Memory B cell (primary cell): ENCODE data around the gene MOB3C.

Experiments
- ATAC-seq: fragments of 150-1000 bp; cut with Tn5 transposase; 2 replicates; pipeline ENCODE4 v1.10.0; 2021; ENCODE audit warnings: low read depth, mild to moderate bottlenecking, moderate library complexity
- DNase-seq, 2 donors: peaks; one replicate each; pipeline ENCODE4 v3.0.0; 2022; ENCODE audit warnings: low spot score in 2 of 2
- H3K27ac Mint-ChIP-seq: one replicate; pipeline ENCODE4 v1.8.0; 2022; ENCODE audit warnings: mild to moderate bottlenecking, moderate library complexity, mixed read lengths
- H3K27me3 Mint-ChIP-seq: one replicate; pipeline ENCODE4 v1.8.0; 2022; ENCODE audit warnings: mixed read lengths
- H3K36me3 Mint-ChIP-seq: one replicate; pipeline ENCODE4 v1.8.0; 2022; ENCODE audit warnings: mild to moderate bottlenecking, mixed read lengths
- H3K4me1 Mint-ChIP-seq: one replicate; pipeline ENCODE4 v1.8.0; 2022; ENCODE audit warnings: mixed read lengths
- H3K4me3 Mint-ChIP-seq: one replicate; pipeline ENCODE4 v1.8.0; 2022; ENCODE audit warnings: mild to moderate bottlenecking, moderate library complexity, mixed read lengths
- H3K9me3 Mint-ChIP-seq: one replicate; pipeline ENCODE4 v1.8.0; 2022; ENCODE audit warnings: mixed read lengths

MOB3C gene

DNA sequence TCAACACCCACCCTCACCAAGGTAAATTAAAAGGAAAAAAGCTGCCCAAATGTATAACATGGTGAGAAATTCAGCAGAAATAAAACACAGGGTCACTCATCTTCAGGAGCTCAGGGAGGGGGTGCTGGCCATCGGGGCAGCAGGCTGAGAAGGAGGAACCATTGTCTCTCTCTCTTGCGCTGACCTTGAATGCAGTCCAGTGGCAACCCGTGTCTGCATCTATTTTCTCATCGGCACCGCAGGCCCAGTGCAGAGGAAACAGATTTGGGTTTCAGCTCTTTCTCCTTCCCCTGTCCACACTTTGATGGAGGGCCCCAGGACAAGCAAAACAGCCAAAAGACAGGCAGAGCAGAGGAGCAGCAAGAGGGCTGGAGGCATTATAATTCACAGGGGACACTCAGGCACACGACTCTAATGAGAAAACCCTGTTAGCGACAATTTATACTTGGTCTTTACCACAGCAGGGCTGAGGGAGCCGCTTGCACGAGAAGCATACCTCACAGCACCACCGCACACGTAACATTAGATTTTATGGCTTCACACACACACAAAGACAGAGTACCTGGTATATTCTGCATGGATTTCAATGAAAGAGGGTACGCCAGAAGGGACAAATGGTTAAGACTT is 31.2 kb downstream of the MOB3C start:
- DNase-seq: no peak
- no peak overlapping the region for H3K27ac Mint-ChIP-seq
- ATAC-seq: no peak
- H3K27me3 Mint-ChIP-seq: no peaks in the 10 kb centered on the region
- H3K36me3 Mint-ChIP-seq: peaks cover 40% of the 10 kb centered on the region
- H3K4me1 Mint-ChIP-seq: peaks cover 3% of the 10 kb centered on the region
- H3K9me3 Mint-ChIP-seq: peaks cover 3% of the 10 kb centered on the region
- H3K4me3 Mint-ChIP-seq: no peak overlapping the region

DNA sequence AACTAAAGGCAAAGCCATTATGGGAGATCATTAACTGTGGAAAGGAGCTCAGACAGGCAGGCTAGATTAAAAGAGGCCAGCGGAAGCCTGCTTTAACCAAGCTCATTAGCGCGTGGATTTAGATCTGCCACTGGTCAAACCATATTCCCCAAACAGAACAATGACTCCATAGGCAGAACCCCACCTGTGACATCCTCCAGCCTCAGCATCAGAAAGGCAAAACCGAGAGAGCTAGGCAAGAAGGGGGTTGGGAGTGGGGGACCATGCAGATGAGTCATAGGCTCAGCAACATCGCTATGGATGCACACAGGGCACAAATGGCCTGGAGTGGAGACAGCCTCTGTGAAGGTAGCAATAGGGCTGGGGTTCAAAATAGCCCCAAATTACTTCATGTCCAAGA is 33.1 kb downstream of the MOB3C start:
- Mint-ChIP-seq H3K9me3 (no peaks in the 10 kb centered on the region), H3K27ac (no peak overlapping the region), H3K27me3 (no peaks in the 10 kb centered on the region), H3K4me1 (peaks cover 3% of the 10 kb centered on the region), H3K36me3 (peaks cover 33% of the 10 kb centered on the region), H3K4me3 (no peak overlapping the region)
- DNase-seq (no peak), ATAC-seq (no peak)

DNA sequence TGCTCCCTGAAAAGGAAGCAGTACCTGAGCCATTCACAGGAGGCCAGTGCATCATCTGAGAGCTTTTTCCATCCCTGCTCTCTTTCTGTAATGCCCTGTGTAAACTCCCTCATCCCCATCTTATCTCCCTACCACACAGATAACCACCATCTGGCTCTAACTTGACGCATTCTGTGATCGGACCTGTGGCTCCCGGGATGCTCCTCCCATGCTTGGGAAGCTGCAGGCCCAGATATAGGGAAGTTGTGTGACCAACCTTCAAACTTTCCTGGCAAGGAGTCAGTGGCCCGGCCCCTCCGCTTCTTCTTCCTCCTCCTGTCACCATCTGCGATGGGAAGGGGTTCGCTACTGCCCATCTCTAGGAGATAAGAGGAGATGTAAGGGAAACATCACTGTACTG is 33.6 kb downstream of the MOB3C start:
- Mint-ChIP-seq H3K36me3 (peaks cover 37% of the 10 kb centered on the region), H3K4me1 (peaks cover 3% of the 10 kb centered on the region), H3K27me3 (no peaks in the 10 kb centered on the region), H3K27ac (no peak overlapping the region), H3K4me3 (no peak overlapping the region), H3K9me3 (no peaks in the 10 kb centered on the region)
- ATAC-seq: no peak
- DNase-seq: no peak

DNA sequence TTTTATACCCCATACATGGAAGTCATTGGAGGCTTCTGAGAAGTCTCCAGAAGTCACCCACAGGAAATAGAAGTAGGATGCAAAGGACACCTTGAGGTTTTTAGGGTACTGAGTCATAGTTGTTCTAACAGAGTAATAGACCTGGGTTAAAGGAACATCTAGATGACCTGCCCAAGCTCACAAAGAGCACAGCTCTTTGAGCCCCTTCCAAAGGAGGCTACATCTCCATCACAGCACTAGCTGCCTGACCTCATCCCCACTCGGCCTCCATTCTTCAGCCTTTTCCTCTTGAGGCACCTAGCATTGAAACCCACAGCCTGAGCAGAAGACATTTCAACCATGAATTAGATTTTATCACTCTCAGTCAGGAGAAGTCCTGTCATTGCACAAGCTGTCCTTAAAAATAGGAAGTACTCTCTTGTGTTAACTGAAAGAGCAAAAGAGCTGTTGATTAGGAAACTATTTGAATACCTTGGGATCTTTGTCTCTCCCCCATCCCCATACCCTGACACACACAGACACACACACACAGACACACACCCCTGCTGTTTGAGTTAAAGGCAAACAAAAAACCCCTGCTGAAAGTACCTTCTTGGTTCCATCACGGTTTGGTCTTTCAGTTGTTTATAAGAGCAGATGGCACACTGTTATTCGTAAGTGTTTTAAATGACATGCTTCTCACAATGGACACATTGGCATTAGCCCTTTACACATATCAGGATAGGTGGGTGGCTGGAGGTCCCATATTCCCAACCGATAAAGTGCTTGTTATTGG is 34.7 kb downstream of the MOB3C start:
- no peak overlapping the region for H3K27ac Mint-ChIP-seq
- no peaks in the 10 kb centered on the region for H3K9me3 Mint-ChIP-seq
- ATAC-seq (no peak), DNase-seq (no peak)
- H3K36me3 Mint-ChIP-seq: peaks cover 39% of the 10 kb centered on the region
- H3K4me1 Mint-ChIP-seq: peaks cover 3% of the 10 kb centered on the region
- H3K27me3 Mint-ChIP-seq: no peaks in the 10 kb centered on the region
- no peak overlapping the region for H3K4me3 Mint-ChIP-seq

DNA sequence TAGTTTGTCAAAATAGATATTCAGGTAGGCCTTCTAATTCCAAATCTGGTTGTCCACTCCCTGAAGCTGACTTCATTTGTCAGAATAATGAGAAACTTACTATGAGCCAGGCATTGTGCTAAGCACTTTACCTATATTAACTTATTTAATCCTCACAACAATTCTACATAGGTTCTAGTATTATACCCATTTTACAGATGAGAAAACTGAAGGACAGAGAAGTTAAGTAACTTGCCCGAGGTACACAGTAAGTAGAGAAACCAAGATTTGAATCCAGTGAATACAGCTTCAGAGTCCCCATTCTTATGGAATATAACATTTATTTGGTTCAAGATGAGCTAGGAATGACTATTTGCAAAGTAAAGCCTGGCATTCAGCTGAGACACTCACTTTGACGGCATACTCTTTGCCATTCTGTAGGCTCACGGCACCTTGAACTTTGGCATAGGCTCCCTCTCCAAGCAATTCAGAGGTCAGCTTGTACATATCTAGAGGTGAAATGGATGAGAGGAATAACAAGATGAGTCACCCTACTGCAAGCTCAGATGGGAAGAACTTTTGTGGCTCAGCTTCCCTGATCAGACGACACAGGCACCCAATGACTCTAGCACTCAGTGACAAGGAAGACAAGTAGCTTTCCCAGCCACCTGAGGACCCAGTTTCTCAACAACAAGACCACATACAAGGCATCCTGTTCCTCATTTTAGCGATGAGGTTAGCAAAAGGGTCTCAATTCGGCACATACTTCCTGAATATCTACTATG is 36.3 kb downstream of the MOB3C start:
- DNase-seq: no peak

DNA sequence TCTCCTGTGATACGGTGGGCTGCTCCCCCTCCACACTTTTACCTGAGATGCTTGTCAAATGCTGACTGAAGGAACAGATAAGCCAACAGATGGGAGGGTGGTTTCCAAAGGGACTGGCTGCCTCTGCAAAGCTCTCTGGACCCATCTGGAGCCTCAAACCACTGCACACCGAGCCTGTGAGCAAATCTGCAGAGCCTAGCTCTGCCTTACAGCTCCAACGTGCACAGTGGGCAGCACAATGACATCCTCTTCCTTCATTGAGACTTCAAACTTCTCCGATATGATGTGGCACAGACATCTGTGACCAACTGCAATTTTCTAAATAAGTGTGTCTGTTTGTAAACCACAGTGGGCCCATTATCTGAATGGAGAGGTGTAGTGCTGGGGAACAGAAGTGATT is 38.9 kb downstream of the MOB3C start:
- H3K36me3 Mint-ChIP-seq: peaks cover 37% of the 10 kb centered on the region
- H3K9me3 Mint-ChIP-seq: no peaks in the 10 kb centered on the region
- ATAC-seq (no peak), DNase-seq (no peak)
- H3K27ac Mint-ChIP-seq: peak overlapping the region; percentile 28
- no peak overlapping the region for H3K4me3 Mint-ChIP-seq
- H3K4me1 Mint-ChIP-seq: peaks cover 3% of the 10 kb centered on the region
- H3K27me3 Mint-ChIP-seq: no peaks in the 10 kb centered on the region

More for the DNA sequence above, 36.3 kb downstream of the MOB3C start:
- Mint-ChIP-seq H3K4me1 (peaks cover 3% of the 10 kb centered on the region), H3K36me3 (peaks cover 42% of the 10 kb centered on the region), H3K27ac (no peak overlapping the region), H3K27me3 (no peaks in the 10 kb centered on the region), H3K9me3 (no peaks in the 10 kb centered on the region), H3K4me3 (no peak overlapping the region)
- no peak for ATAC-seq

DNA sequence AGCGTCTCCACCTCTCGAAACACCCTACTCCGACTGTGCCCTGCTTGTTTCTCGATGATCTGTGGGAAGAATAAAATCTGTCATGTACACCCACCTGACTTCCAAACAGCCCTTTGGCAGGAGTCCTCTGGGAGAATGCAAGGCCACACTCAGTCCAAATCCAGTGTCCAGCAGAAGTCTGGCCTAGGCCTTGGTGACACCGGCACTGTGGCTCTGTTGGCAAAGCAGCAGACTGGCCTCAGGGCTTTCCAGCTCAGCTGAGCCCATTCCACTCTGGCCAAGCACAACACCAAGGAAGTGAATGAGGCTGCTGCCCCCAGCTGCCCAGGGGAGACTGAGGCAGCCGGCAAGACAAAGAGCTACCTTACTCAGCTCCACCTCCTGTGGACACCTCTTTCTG is 40.0 kb downstream of the MOB3C start:
- H3K36me3 Mint-ChIP-seq: peaks cover 31% of the 10 kb centered on the region
- DNase-seq (no peak), ATAC-seq (no peak)
- H3K27me3 Mint-ChIP-seq: no peaks in the 10 kb centered on the region
- H3K4me1 Mint-ChIP-seq: peaks cover 3% of the 10 kb centered on the region
- H3K9me3 Mint-ChIP-seq: no peaks in the 10 kb centered on the region
- H3K4me3 Mint-ChIP-seq: no peak overlapping the region
- H3K27ac Mint-ChIP-seq: no peak overlapping the region

DNA sequence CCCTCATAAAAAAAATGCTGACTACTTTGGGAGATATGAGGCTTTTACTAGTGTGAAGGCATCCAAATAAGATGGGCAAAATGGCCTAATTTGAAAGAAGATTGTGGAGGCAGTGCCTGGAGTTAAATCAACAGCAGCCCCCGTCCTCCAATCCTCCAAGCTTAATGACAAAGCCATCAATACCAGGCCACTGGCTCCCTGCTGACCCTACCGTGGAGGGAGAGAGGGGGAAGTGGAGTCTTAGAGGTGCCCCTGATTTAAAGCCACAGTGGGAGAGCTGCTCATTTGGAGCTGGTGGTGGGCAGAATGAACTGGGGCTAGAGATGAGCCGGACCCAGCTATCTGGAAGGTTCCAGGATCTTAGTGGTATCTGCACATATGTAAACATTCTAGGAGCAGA is 40.8 kb downstream of the MOB3C start:
- Mint-ChIP-seq H3K36me3 (peaks cover 29% of the 10 kb centered on the region), H3K4me3 (no peak overlapping the region), H3K4me1 (peaks cover 3% of the 10 kb centered on the region), H3K9me3 (no peaks in the 10 kb centered on the region), H3K27ac (no peak overlapping the region), H3K27me3 (no peaks in the 10 kb centered on the region)
- no peak for ATAC-seq
- DNase-seq: no peak

DNA sequence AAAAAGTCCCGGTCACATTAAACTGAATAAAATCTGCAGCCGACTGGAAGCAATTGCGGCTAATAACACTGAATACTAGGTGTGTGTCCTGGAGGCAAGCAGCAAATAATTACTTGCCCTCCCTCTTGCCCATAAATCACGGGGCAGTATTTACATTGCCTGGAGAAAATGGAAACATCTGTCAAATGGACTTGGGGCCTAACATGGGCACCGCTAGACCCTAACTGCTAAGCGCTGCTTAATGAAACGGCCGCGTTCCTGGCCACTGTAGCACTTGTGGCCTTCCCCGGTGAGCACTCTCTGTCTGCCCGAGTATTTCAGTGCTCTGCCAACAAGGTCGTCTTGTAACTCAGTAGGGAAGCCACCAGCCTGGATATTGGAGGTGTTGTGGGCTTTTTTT is 41.3 kb downstream of the MOB3C start:
- ATAC-seq (no peak), DNase-seq (no peak)
- Mint-ChIP-seq H3K27ac (no peak overlapping the region), H3K27me3 (no peaks in the 10 kb centered on the region), H3K4me1 (no peaks in the 10 kb centered on the region), H3K36me3 (peaks cover 25% of the 10 kb centered on the region), H3K9me3 (no peaks in the 10 kb centered on the region), H3K4me3 (no peak overlapping the region)

DNA sequence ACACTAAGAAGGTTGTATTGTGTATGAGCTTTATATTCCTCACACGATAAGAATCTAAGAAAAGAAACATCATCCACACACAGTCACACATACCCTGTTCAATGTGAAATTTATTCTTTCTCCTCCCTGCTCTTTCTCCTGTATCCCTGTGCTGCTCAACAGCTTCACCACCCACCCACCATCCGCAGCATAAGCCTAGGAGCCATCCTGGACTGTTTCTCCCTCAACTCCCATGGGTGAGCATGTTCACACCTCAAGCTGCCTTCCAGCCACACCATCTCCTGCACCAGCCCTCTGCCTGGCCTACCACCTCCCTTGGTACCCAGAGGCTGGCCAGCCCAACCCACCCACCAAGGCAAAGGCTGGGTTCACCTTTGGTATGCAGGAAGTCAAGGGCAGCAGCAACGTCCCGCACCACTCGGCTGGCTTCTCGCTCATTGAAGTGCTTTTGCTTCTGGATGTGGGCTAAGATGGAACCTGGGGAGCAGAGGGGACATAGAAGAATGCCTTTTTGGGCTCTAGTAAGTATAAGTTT is 44.9 kb downstream of the MOB3C start:
- Mint-ChIP-seq H3K9me3 (no peaks in the 10 kb centered on the region), H3K27ac (no peak overlapping the region), H3K4me3 (no peak overlapping the region), H3K36me3 (peaks cover 22% of the 10 kb centered on the region), H3K27me3 (no peaks in the 10 kb centered on the region), H3K4me1 (no peaks in the 10 kb centered on the region)
- DNase-seq: no peak
- ATAC-seq: no peak

DNA sequence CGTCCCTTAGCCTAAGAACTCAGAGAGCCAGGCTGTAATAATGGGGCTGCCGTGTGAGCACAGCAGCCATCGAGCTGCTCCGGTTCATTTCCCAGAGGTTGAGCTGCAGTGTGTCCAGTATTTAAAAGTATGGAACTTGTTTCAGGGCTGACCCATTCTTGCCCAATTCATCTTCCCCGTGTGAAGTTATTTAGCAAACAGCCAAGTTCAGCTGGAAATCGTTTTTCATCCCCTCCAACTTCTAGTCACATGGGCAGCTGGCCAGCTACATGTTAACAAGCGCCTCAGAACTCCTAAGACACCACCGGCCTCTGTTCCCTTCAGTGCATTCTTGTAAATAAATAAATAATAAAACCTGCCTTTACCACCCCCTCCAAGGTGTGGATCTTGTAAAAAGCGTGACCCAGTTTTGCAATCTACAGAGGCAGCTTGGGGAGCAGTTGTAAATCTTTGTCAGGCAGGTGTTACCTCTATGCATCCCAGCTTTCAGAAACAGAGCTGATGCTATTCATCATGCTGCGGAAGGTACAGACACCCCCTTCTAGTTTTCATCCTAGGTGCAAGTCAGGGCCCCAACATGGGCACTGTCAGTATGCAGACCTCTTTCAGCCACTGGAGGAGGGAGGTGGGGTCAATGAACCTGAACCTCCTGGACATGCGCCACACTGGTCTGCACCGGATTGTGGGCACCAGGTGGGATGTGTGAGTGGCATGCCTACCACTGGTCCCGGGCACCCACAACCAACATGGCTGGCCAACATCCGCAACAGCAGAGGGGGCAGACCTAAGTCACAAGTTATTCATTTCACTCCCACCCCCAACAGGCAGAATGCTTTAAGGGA is 46.5 kb downstream of the MOB3C start:
- Mint-ChIP-seq H3K36me3 (peaks cover 24% of the 10 kb centered on the region), H3K4me3 (no peak overlapping the region), H3K27ac (no peak overlapping the region), H3K9me3 (no peaks in the 10 kb centered on the region), H3K27me3 (no peaks in the 10 kb centered on the region), H3K4me1 (no peaks in the 10 kb centered on the region)
- DNase-seq (no peak), ATAC-seq (no peak)

DNA sequence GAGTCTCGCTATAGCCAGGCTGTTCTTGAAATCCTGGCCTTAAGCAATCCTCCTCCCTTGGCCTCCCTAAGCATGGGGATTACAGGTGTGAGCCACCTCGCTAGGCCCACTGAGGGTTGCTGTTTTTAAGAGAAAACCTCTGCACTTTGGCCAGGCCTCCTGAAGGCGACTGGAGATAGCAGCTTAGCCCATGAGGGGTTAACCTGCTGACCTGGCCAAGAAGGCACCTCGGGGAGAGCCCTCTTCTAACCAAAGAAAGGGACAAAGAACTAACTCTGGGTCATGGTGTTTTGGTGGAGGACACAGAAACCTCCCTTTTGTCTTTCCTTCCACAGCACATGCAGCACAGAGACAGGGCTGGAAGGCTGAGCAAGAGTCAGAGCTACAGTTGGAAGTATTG is 47.5 kb downstream of the MOB3C start:
- H3K4me1 Mint-ChIP-seq: no peaks in the 10 kb centered on the region
- ATAC-seq (no peak), DNase-seq (no peak)
- H3K36me3 Mint-ChIP-seq: peaks cover 27% of the 10 kb centered on the region
- no peaks in the 10 kb centered on the region for H3K27me3 Mint-ChIP-seq
- no peaks in the 10 kb centered on the region for H3K9me3 Mint-ChIP-seq
- no peak overlapping the region for H3K27ac Mint-ChIP-seq
- H3K4me3 Mint-ChIP-seq: no peak overlapping the region

DNA sequence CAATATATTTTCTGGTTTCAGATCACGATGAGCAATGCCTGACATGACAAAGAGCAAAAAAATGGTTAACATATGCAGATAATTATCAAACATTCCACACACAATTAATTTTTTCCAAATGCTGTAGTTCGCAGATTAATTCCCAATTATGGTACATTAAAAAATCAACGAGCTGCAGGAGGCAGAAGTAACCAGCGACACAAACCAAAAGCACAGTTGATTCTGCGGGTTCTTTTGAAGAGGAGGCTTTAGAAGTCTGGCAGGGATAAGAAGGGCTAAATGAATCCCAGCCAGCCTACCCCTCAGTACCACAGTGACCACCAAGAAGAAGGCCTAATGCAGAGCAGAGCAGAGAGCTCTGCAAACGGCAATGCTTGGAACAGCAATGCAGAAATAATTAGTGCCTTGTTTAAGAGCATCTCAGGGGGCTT is 48.1 kb downstream of the MOB3C start:
- Mint-ChIP-seq H3K9me3 (no peaks in the 10 kb centered on the region), H3K27me3 (no peaks in the 10 kb centered on the region), H3K4me3 (no peak overlapping the region), H3K36me3 (peaks cover 27% of the 10 kb centered on the region), H3K4me1 (no peaks in the 10 kb centered on the region), H3K27ac (no peak overlapping the region)
- DNase-seq (no peak), ATAC-seq (no peak)
